K562 (cell line): ENCODE measurements around the gene BCAP31. TPM values are rescaled to one million over a fixed set of nuclear protein-coding genes. Genes with fewer than 3 reads are reported as not detected.

Source experiments
- ATF3 ChIP-seq, 2 experiments: fragments of 450-650 bp in 1 of 2; sonication (generic) in 1 of 2; formaldehyde crosslinking in 1 of 2; IDR thresholded peaks in 1 of 2; conservative IDR thresholded peaks in 1 of 2; 2 replicates each; pipeline versions ENCODE4 v1.6.1 to v1.8.1; 2016 to 2023; ENCODE audit warnings: mild to moderate bottlenecking in 2 of 2, moderate library complexity in 2 of 2, inconsistent platforms in 1 of 2, missing genetic modification reagents in 1 of 2
- BHLHE40 ChIP-seq: IDR thresholded peaks from 2 replicates; pipeline ENCODE4 v1.6.1; 2011; ENCODE audit warnings: low read length, improper control_type of control experiment
- CXXC5 ChIP-seq: fragments of 250-450 bp; sonication (Bioruptor Pico); IDR thresholded peaks from 2 replicates; pipeline ENCODE4 v1.8.0; 2022; ENCODE audit warnings: inconsistent platforms, mild to moderate bottlenecking, moderate library complexity
- HCFC1 ChIP-seq: IDR thresholded peaks from 2 replicates; pipeline ENCODE4 v1.6.1; 2012; ENCODE audit warnings: low read depth, low read length, improper control_type of control experiment
- HMG20B ChIP-seq: fragments of 250-450 bp; sonication (Bioruptor Pico); IDR thresholded peaks from 2 replicates; pipeline ENCODE4 v1.5.0; 2021; ENCODE audit warnings: mild to moderate bottlenecking
- JUND ChIP-seq, 2 experiments: IDR thresholded peaks; 2 replicates in 1 of 2; 3 replicates in 1 of 2; pipeline ENCODE4 v1.6.1; 2011; ENCODE audit warnings: borderline replicate concordance in 2 of 2, low read depth in 2 of 2, low read length in 2 of 2, improper control_type of control experiment in 1 of 2, missing biosample characterization in 1 of 2, missing genetic modification characterization in 1 of 2, missing genetic modification reagents in 1 of 2
- KDM4B ChIP-seq, 2 experiments: fragments of 450-650 bp in 1 of 2; sonication (generic) in 1 of 2; IDR thresholded peaks; 2 replicates each; pipeline ENCODE4 v1.6.1; 2016 to 2017; ENCODE audit warnings: borderline replicate concordance in 2 of 2, antibody characterized with exemption in 1 of 2, low read depth in 1 of 2, mild to moderate bottlenecking in 1 of 2
- LEF1 ChIP-seq: fragments of 450-650 bp; IDR thresholded peaks from 2 replicates; pipeline ENCODE4 v1.6.1; 2016; ENCODE audit warnings: mild to moderate bottlenecking
- MAZ ChIP-seq, 2 experiments: fragments of 450-650 bp in 1 of 2; sonication (generic) in 1 of 2; formaldehyde crosslinking; IDR thresholded peaks in 1 of 2; conservative IDR thresholded peaks in 1 of 2; 2 replicates each; pipeline versions ENCODE4 v1.4.0 to v1.5.0; 2020; ENCODE audit warnings: mild to moderate bottlenecking in 1 of 2, missing genetic modification reagents in 1 of 2
- RAD21 ChIP-seq, 2 experiments: fragments of 250-450 bp in 1 of 2; fragments of 450-650 bp in 1 of 2; sonication (Bioruptor Pico) in 1 of 2; formaldehyde crosslinking in 1 of 2; IDR thresholded peaks in 1 of 2; conservative IDR thresholded peaks in 1 of 2; 2 replicates each; pipeline versions ENCODE4 v1.4.0 to v1.8.0; 2020 to 2022; ENCODE audit warnings: mild to moderate bottlenecking in 2 of 2, moderate library complexity in 1 of 2
- RBFOX2 ChIP-seq: fragments of 200-400 bp; formaldehyde crosslinking; IDR thresholded peaks from 2 replicates; pipeline ENCODE4 v1.6.1; 2017; ENCODE audit warnings: low read depth, mild to moderate bottlenecking, low read length, moderate library complexity
- SMARCE1 ChIP-seq: fragments of 450-650 bp; IDR thresholded peaks from 2 replicates; pipeline ENCODE4 v1.7.1; 2016; ENCODE audit warnings: mild to moderate bottlenecking
- TRIM24 ChIP-seq, 2 experiments: fragments of 450-650 bp; IDR thresholded peaks; 2 replicates each; pipeline ENCODE4 v1.6.1; 2016
- ZFP1 ChIP-seq: fragments of 450-650 bp; formaldehyde crosslinking; IDR thresholded peaks from 2 replicates; pipeline ENCODE4 v1.4.0; 2020; ENCODE audit warnings: mild to moderate bottlenecking, mixed read lengths
- ZNF583 ChIP-seq: fragments of 250-450 bp; sonication (Bioruptor Pico); IDR thresholded peaks from 2 replicates; pipeline ENCODE4 v1.4.0; 2020
- polyA plus RNA-seq, 8 experiments: library from polyadenylated mRNA; depleted of rRNA in 4 of 8; stranded (reverse) in 5 of 8; unstranded in 3 of 8; fragments of >200 nt; fragmentation: Nextera tagmentation in 2 of 8; fragmentation: Illumina TruSeq in 1 of 8; extraction: Ambion mirVana in 2 of 8; extraction: Trizol in 1 of 8; gene quantifications; 2 replicates each; pipeline versions ENCODE4 v1.2.1 to v1.2.3, GENCODE V29; 2011 to 2014; ENCODE audit warnings: inconsistent platforms in 1 of 8, missing spikeins in 1 of 8
- total RNA-seq, 7 experiments: library from RNA; depleted of rRNA in 6 of 7; stranded (reverse); fragments of >200 nt in 6 of 7; fragmentation: Illumina TruSeq in 2 of 7; extraction: Trizol in 2 of 7; gene quantifications; 2 replicates each; pipeline versions ENCODE4 v1.2.1 to v1.2.3, GENCODE V29; 2011 to 2021; ENCODE audit warnings: low replicate concordance in 1 of 7

BCAP31 gene
- total and polyA plus RNA-seq, 9 of the 15 experiments (the other 6 are each of a cell fraction or from before 2014, with no cell fraction given), result 156 to 683 (median 188) TPM

- TF ChIP-seq KDM4B (IDR thresholded peaks at IDR 0.05; ENCODE audit: borderline replicate concordance in 2 of 2, low read depth in 1 of 2) (0 out of 4 replicates have a peak, but pooled peaks of 1 of the 2 experiments have one; percentile 41), RAD21 (CRISPR knock-in tag; conservative IDR thresholded peaks at IDR 0.05 in 1 of 2, IDR thresholded peaks at IDR 0.05 in 1 of 2) (peak in 1 of 2 experiments; percentile 18; a peak in 1 of 4 replicates), SMARCE1 (peak; percentile 77), LEF1 (peak; percentile 62; the same call in 1 of the 2 replicates), TRIM24 (IDR thresholded peaks at IDR 0.05) (0 out of 4 replicates have a peak, but pooled peaks of 1 of the 2 experiments have one; percentile 10), HMG20B (CRISPR knock-in tag) (no peak), HCFC1 (peak; percentile 23; the same call in 1 of the 2 replicates), ATF3 (IDR thresholded peaks at IDR 0.05) (peak; percentile 74), ATF3 (CRISPR knock-in tag; conservative IDR thresholded peaks at IDR 0.05) (no peak), BHLHE40 (0 out of 2 replicates have a peak, but pooled peaks have one; percentile 22), CXXC5 (CRISPR knock-in tag) (peak; percentile 11; the same call in 1 of the 2 replicates), ZFP1 (no peak), MAZ (CRISPR knock-in tag; conservative IDR thresholded peaks at IDR 0.05 in 1 of 2, IDR thresholded peaks at IDR 0.05 in 1 of 2) (peak in 1 of 2 experiments; percentile 64; a peak in 2 of 4 replicates), RBFOX2 (peak; percentile 72), ZNF583 (CRISPR knock-in tag) (no peak), JUND (IDR thresholded peaks at IDR 0.05; ENCODE audit: borderline replicate concordance, low read depth, low read length) (peak; percentile 91), JUND (tag; IDR thresholded peaks at IDR 0.05; ENCODE audit: borderline replicate concordance, low read depth, low read length) (peak; percentile 83; the same call in 2 of the 3 replicates)
- TF ChIP-seq, all 486 proteins: peak for 53
Observed at GRCh38 chrX:153766098-153766817, 42.1 kb upstream of the BCAP31 start (continued).
